NOMO-1 treated with dmso at 0.1 percent for 144 hours (cell line): Measurements from ENCODE around the gene OR2A2.
"Not testable (repeated sequence)": the region's sequence is repeated elsewhere in the genome, so short reads cannot be mapped to it uniquely, and the experiment has no call there.

Source experiments
- DNase-seq: peaks from one replicate; lab custom pipeline; 2025; ENCODE audit not compliant: unreplicated experiment; lab: John Stamatoyannopoulos, UW

Gene OR2A2

GRCh38 chr7:144109283-144109682, at the start of gene OR2A2:
Gene OR2A2, plus strand, starts transcription at chr7:144109583. Its CDS starts 0 bp downstream, at chr7:144109583.
- no peak for DNase-seq

GRCh38 chr7:144063710-144064109, 45.7 kb upstream of the OR2A2 start:
- DNase-seq: no peak

- no peak for DNase-seq
These were observed 39.9 kb upstream of the OR2A2 start, which contains the start of gene OR2A25 for GRCh38 chr7:144069511-144069910. Gene OR2A25, plus strand, starts transcription at chr7:144069811. Its CDS starts 4,409 bp downstream, at chr7:144074220.

- no peak for DNase-seq
These were observed 39.4 kb upstream of the OR2A2 start for GRCh38 chr7:144069953-144070352.

- DNase-seq: no peak
These were observed 35.0 kb upstream of the OR2A2 start for GRCh38 chr7:144074374-144074773.

- no peak for DNase-seq
These were observed 23.4 kb upstream of the OR2A2 start, which contains the start of gene OR2A12 for GRCh38 chr7:144085978-144086377. Gene OR2A12, plus strand, starts transcription at chr7:144086278. Its CDS starts 8,830 bp downstream, at chr7:144095108.

GRCh38 chr7:144086730-144087129, 22.7 kb upstream of the OR2A2 start:
- no peak for DNase-seq

DNA sequence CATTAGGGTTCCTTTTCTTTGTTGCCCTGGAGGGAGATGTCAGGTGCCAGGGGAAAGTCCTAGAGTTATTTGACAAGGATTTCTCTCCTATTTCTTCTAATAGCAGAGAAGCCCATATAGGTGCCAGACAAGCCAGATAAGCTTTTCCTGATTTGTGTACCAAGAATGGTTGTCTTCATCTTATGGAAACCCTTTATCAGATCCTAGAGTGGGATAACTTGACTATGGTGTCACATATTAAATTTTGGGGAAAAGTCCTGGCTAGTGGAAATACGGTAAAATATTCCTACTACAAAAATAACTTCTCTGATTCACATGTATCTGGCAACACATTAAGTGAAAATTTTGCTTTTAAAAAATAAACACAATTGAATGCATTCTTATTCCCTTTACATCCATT, 22.2 kb upstream of the OR2A2 start:
- no peak for DNase-seq

DNA sequence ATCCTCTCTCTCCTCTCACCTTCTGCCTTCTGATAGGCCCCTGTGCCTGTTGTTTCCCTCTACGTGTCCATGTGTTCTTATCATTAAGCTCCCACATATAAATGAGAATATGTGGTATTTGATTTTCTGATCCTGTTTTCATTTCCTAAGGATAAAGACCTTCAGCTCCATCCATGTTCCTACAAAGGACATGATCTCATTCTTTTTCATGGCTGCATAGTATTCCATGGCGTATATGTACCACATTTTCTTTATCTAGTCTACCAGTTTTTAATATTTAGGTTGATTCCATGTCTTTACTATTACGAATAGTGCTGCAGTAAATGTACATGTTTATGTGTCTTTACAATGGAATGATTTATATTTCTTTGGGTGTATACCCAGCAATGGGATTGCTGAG, 18.7 kb upstream of the OR2A2 start:
- no peak for DNase-seq

DNA sequence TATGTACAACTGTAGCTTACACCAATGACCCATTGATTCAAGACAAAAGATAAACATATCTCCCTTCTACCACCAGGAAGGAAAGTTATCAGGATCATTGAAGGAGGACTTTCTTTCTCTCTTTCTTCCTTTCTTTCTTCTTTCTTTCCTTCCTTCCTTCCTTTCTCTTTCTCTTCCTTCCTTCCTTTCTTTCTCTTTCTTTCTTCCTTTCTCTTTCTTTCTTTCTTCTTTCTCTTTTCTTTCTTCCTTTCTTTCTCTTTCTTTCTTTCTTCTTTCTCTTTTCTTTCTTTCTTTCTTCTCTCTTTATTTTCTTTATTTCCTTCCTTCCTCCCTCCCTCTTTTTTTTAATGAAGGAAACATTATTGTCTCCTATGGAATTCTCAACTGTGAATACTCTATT, 10.6 kb upstream of the OR2A2 start:
- no peak for DNase-seq

GRCh38 chr7:144100607-144101006, 8.8 kb upstream of the OR2A2 start:
- DNase-seq: no peak

DNA sequence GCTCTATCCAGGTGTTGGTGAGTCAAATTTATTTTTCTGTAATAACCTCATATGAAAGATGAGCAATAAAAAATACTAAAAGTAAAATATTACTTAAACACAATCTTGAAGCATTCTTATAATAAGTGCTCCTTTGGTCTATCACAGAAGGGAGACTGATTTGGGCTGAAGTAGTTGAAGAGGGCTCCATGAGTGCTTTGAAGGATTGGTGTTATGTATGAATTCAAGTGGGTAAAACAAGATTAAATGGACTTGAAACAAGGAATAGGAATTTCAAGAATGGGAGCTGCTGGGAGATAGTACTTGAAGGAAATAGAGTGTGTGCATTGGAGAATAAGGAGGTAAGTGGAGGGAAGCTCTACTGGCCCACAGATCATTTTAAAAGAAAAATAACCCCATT, 7.3 kb upstream of the OR2A2 start:
- no peak for DNase-seq

GRCh38 chr7:144105211-144105610, 4.2 kb upstream of the OR2A2 start:
- DNase-seq: no peak

GRCh38 chr7:144110272-144110671, 889 bp downstream of the OR2A2 start:
- DNase-seq: no peak

- no peak for DNase-seq
These were observed 4.3 kb downstream of the OR2A2 start for GRCh38 chr7:144113651-144114050.

DNA sequence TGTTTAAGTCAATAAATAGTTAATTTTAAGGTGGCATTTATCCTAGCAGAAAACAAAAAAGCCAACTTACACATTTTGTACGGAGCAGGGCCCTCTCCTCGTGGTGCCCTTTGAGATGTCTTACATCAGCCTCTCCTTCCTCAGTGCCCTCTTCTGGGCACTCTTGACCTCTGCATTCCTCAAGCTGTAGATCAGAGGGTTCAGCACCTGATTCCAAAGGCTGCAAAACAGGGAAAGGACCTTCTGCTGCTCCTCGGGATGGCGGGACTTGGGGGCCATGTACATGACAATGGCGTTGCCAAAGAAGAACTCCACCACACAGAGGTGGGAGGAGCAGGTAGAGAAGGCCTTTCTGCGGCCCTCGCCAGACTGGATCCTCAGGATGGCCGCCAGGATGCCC, 9.0 kb downstream of the OR2A2 start:
- no peak for DNase-seq

GRCh38 chr7:144122876-144123275, 13.5 kb downstream of the OR2A2 start, which contains the start of gene OR2A14:
Gene OR2A14, plus strand, starts transcription at chr7:144123176. Its CDS starts 5,937 bp downstream, at chr7:144129113.
- no peak for DNase-seq

DNA sequence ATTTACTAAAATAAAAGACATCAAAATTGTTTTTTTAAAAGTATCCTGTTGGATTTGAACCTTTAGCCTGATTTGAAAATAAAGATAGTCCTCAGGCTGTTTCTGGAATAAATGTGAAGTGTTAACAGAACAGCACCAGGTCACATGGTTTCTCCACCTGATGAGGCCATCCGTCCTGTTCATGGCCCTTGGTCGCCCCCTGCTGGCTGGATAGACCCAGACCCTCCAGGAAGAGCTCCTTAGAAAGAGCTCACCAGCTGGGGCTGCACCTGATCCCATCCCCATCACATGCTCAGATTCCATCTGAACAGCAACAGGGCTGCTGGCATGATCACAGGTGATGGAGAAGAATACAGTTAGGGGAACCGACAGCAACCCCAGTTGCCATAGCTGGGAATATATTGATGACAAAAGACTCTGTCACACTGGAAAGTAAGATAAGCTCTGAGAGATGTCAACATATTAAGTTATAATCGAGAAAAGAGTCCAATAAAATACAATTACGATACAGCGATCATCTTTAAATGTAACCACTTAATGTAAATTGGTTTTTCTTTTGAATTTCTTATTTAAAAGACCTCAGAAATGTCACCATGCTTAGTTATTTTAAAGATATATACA, 18.4 kb downstream of the OR2A2 start:
- DNase-seq: no peak

- DNase-seq: not testable (repeated sequence)
These were observed 20.2 kb downstream of the OR2A2 start for GRCh38 chr7:144129601-144130000.

GRCh38 chr7:144130730-144131129, 21.3 kb downstream of the OR2A2 start:
- DNase-seq: no peak

GRCh38 chr7:144132262-144132661, 22.9 kb downstream of the OR2A2 start:
- no peak for DNase-seq

GRCh38 chr7:144133307-144133706, 23.9 kb downstream of the OR2A2 start:
- DNase-seq: no peak

GRCh38 chr7:144134116-144134515, 24.7 kb downstream of the OR2A2 start:
- no peak for DNase-seq
